Esophagus muscularis mucosa (tissue), 4 donors: ENCODE measurements around the gene RPS23. TPM values are rescaled to one million over a fixed set of nuclear protein-coding genes. Genes with fewer than 3 reads are reported as not detected.

Experiments
- DNase-seq: peaks from one replicate; pipeline ENCODE4 v3.0.0-alpha.2; 2017; ENCODE audit errors: extremely low spot score
- H3K27ac ChIP-seq, 4 donors: fragments of 200-600 bp; sonication (generic); replicated peaks in 1 of 4; 1 replicate in 3 of 4; 2 replicates in 1 of 4; pipeline ENCODE4 v1.5.1; 2016 to 2019; ENCODE audit warnings: mild to moderate bottlenecking in 1 of 4
- H3K27me3 ChIP-seq, 4 donors: fragments of 200-600 bp; sonication (generic); one replicate each; pipeline versions ENCODE4 v1.5.1 to v1.6.0; 2016 to 2019
- H3K36me3 ChIP-seq, 4 donors: fragments of 200-600 bp; sonication (generic); one replicate each; pipeline ENCODE4 v1.5.1; 2016 to 2019
- H3K4me1 ChIP-seq, 4 donors: fragments of 200-600 bp; sonication (generic); one replicate each; pipeline ENCODE4 v1.5.1; 2016 to 2019
- H3K4me3 ChIP-seq, 4 donors: fragments of 200-600 bp; sonication (generic); 1 replicate in 2 of 4; 2 replicates in 2 of 4; pipeline ENCODE4 v1.5.1; 2016 to 2019; ENCODE audit warnings: mild to moderate bottlenecking in 4 of 4, moderate library complexity in 1 of 4
- H3K9me3 ChIP-seq, 4 donors: fragments of 200-600 bp; sonication (generic); 1 replicate in 3 of 4; 2 replicates in 1 of 4; pipeline ENCODE4 v1.5.1; 2016 to 2019
- CTCF ChIP-seq, 3 experiments: fragments of 200-600 bp in 2 of 3; fragments of 450-650 bp in 1 of 3; sonication (generic) in 2 of 3; IDR thresholded peaks; one replicate each; pipeline ENCODE4 v1.5.1; 2017 to 2019; ENCODE audit warnings: antibody characterized with exemption in 3 of 3, mild to moderate bottlenecking in 2 of 3, moderate library complexity in 1 of 3
- EP300 ChIP-seq: sonication (generic); formaldehyde crosslinking; IDR thresholded peaks from one replicate; pipeline ENCODE4 v1.6.1; 2017; ENCODE audit warnings: antibody characterized with exemption
- POLR2A ChIP-seq: fragments of 450-650 bp; IDR thresholded peaks from one replicate; pipeline ENCODE4 v1.6.1; 2017; ENCODE audit warnings: antibody characterized with exemption, moderate library complexity, mild to moderate bottlenecking, low read depth
- POLR2AphosphoS5 ChIP-seq, 2 donors: sonication (generic); formaldehyde crosslinking; IDR thresholded peaks; one replicate each; pipeline ENCODE4 v1.6.1; 2017; ENCODE audit warnings: antibody characterized with exemption in 2 of 2
- WGBS: methylation state at CpG from one replicate; pipeline ENCODE4 v1.1.5; 2018; 5-methylcytosine and 5-hydroxymethylcytosine counted together
- intact Hi-C: fragments of 100-400 bp; cut with DNase I; formaldehyde crosslinking; loops from one replicate; pipeline ENCODE4 v1.15.1; 2023
- total RNA-seq, 4 donors: library from RNA; depleted of rRNA; stranded (reverse); fragments of >200 nt; gene quantifications; one replicate each; pipeline versions ENCODE4 v1.1.0 to v1.2.1, GENCODE V29; 2016

Gene RPS23
- total RNA-seq: 1,000 to 10,000 TPM; 2,601 to 3,337 (median 2,967) TPM

GRCh38 chr5:82277987-82278710 is at the start of gene RPS23:
Gene RPS23 (minus strand): TSS chr5:82278354. CDS start chr5:82278323, 31 bp downstream.
- Histone ChIP-seq H3K27ac (peak within 1 kb of the TSS; percentile 79 to 88 (median 84)), H3K4me3 (peak within 1 kb of the TSS; percentile 81 to 95 (median 84)), H3K9me3 (no peaks in the 10 kb centered on the region), H3K4me1 (peaks cover 17 to 34% (median 25%) of the 10 kb centered on the region in 4 donors), H3K36me3 (peaks cover 23 to 37% (median 31%) of the 10 kb centered on the region in 4 donors), H3K27me3 (no peaks in the 10 kb centered on the region)
- TF ChIP-seq POLR2A: peak; percentile 15
- TF ChIP-seq CTCF (IDR thresholded peaks at IDR 0.05): no peak
- TF ChIP-seq POLR2AphosphoS5 (IDR thresholded peaks at IDR 0.05): peak; percentile 87 to 96
- intact Hi-C loops: no loop called here
- peak; percentile 96 for DNase-seq
- under 1% methylated on average over 38 of the region's 60 CpGs for WGBS

DNA sequence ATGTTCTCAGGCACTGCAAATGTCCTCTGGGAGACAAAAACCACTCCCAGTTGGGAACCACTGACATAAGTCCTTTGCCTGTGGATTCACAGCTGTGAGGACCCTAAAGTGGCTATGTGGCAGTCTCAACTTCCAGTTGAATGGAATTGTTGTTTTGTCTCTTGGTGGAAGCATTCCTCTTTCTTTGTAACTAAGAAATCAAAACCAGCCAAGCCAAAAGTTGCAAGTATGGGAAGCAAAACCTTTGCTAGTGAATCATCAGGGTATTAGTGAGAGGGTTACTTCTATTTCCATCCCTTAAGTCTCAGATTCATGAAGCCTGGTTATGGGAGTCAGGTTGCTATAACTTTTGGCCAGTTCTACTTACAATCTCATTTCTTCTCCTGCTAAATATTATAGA is 49.8 kb upstream of the RPS23 start:
- DNase-seq: no peak
- Histone ChIP-seq H3K9me3 (no peaks in the 10 kb centered on the region), H3K4me1 (peaks cover 0 to 9% (median 5%) of the 10 kb centered on the region in 4 donors), H3K36me3 (no peaks in the 10 kb centered on the region), H3K4me3 (no peak overlapping the region), H3K27ac (no peak overlapping the region), H3K27me3 (no peaks in the 10 kb centered on the region)
- TF ChIP-seq POLR2AphosphoS5 (IDR thresholded peaks at IDR 0.05) (no peak), POLR2A (no peak), EP300 (no peak)
- intact Hi-C loops: no loop called here

DNA sequence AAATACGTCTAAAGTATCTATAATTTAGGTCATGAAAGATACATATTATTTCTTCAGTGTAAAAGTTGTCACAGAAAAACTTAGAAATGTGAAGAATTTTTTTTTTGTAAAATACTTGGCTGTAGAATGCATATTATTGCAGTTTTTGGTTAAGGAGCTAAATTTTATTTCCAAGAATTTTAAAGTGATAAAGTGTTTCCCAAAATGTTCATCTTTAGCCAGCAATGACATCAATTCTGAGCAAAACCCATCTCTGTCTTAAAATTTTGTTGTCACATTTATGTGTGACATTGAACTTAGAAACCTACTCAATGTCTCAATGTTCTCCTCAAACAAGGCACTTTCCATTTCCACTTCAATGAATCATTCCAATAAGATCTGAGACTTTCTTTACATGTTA is 47.8 kb upstream of the RPS23 start:
- Histone ChIP-seq H3K4me1 (peaks cover 0 to 1% (median under 1%) of the 10 kb centered on the region in 4 donors), H3K9me3 (no peaks in the 10 kb centered on the region), H3K36me3 (no peaks in the 10 kb centered on the region), H3K27ac (no peak overlapping the region), H3K27me3 (no peaks in the 10 kb centered on the region), H3K4me3 (no peak overlapping the region)
- 65% methylated on average over 1 of the region's 1 CpG for WGBS
- TF ChIP-seq POLR2A (no peak), CTCF (IDR thresholded peaks at IDR 0.05) (no peak), EP300 (no peak), POLR2AphosphoS5 (IDR thresholded peaks at IDR 0.05) (no peak)
- intact Hi-C loops: no loop called here
- no peak for DNase-seq

DNA sequence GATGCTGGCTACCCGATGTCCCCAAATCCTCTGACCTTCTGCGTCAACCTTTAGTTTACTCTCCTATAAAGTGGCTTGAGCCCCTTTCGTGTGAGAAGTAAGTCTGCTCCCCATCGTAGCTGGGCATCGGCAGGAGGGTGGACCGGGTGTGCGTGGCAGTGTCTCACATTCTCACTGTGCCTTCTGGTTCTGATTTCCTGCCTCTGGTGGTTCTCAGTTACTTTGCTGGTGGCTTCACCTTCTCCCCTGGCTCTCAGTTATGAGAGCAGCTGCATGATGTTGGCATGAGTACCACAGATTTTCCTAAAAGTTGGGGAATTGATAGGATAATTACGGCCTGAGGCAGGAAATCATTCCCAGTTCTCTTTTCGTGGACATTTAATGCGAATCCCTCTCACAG is 47.0 kb upstream of the RPS23 start:
- TF ChIP-seq POLR2AphosphoS5 (IDR thresholded peaks at IDR 0.05): no peak
- TF ChIP-seq POLR2A: no peak
- no peak for TF ChIP-seq EP300
- no peak for TF ChIP-seq CTCF (IDR thresholded peaks at IDR 0.05)
- 93% methylated on average over 10 of the region's 10 CpGs for WGBS

GRCh38 chr5:82320966-82321365 is 42.8 kb upstream of the RPS23 start:
- Histone ChIP-seq H3K36me3 (no peaks in the 10 kb centered on the region), H3K9me3 (no peaks in the 10 kb centered on the region), H3K4me3 (no peak overlapping the region), H3K27me3 (no peaks in the 10 kb centered on the region), H3K4me1 (no peaks in the 10 kb centered on the region), H3K27ac (no peak overlapping the region)
- WGBS: 86% methylated on average over 2 of the region's 2 CpGs
- DNase-seq: no peak
- no peak for TF ChIP-seq CTCF (IDR thresholded peaks at IDR 0.05)
- TF ChIP-seq EP300: no peak
- TF ChIP-seq POLR2A: no peak
- no peak for TF ChIP-seq POLR2AphosphoS5 (IDR thresholded peaks at IDR 0.05)
- intact Hi-C loops: no loop called here

More for the DNA sequence above, 47.0 kb upstream of the RPS23 start:
- Histone ChIP-seq H3K4me1 (no peaks in the 10 kb centered on the region), H3K4me3 (no peak overlapping the region), H3K27me3 (no peaks in the 10 kb centered on the region), H3K9me3 (no peaks in the 10 kb centered on the region), H3K36me3 (no peaks in the 10 kb centered on the region), H3K27ac (no peak overlapping the region)
- intact Hi-C loops: no loop called here
- no peak for DNase-seq
